ENCODE results near the gene ADAMTS2.

Gene ADAMTS2

DNA sequence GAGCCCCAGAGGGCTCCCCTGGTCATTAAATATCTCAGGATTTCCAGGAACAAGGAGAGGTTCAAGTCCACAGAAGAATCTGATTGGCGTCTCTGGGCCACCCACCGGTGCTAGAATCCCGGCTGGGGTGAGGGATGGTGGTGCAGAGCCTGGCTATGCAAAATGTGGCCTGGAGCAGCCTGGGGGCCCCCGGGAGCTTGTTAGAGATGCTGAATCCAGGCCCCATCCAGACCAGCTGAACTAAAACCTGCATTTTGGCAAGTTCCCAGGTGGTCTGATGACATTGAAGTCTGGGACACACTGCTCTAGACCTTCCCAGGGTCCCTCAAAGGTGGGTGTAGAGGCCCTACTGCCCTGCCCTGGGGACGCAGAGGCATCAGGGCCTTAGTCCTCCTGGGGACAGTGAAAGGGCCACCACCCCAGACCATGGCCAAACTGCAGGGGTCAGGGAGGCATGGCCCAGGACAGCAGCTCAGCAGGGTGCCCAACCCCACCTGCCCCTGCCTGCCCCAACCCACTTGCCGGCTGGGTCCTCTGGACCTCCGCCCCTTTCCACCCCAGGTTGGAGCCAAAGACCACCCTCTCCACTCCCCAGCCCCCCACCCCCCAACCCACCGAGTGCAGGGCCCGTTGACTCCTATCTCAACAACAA is 34.7 kb downstream of the ADAMTS2 start:
- DNase-seq, result no peak

DNA sequence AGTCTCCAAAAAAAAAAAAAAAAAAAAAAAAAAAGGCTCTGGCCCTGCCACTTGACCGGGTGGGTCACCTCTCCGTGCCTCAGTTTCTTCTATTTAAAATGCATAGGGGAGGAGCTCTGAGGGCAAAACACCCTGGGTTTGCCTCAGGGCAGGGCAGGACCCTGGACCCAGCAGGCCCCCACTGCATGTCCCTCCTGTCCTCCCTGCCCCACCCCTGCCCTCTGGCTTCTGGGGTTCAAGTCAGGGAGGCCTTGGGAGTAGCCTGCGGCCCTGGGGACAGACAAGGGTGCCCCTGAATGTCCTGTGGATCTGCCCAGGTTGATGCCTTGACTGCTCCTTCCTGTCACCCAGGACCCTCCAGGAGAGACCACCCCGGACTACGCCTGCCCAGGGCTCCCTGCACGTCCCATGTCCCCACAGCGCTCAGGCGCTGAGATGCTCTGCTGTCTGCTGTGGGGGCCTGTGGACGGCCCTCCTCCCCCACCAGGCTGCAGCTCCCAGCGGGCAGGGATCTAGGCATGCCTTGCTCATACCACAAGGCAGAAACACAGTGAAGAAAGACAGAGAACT is 35.4 kb downstream of the ADAMTS2 start:
- DNase-seq, result no peak

DNA sequence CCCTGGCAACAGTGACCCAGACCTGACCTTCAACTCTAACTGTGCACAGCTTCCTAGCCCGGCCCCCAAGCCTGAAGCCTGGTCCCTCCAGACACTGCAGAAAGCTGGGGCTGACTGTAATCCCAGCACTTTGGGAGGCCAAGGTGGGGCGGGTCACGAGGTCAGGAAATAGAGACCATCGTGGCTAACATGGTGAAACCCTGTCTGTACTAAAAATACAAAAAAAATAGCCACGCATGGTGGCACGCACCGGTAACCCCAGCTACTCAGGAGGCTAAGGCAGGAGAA is 35.9 kb downstream of the ADAMTS2 start:
- no peak for DNase-seq

DNA sequence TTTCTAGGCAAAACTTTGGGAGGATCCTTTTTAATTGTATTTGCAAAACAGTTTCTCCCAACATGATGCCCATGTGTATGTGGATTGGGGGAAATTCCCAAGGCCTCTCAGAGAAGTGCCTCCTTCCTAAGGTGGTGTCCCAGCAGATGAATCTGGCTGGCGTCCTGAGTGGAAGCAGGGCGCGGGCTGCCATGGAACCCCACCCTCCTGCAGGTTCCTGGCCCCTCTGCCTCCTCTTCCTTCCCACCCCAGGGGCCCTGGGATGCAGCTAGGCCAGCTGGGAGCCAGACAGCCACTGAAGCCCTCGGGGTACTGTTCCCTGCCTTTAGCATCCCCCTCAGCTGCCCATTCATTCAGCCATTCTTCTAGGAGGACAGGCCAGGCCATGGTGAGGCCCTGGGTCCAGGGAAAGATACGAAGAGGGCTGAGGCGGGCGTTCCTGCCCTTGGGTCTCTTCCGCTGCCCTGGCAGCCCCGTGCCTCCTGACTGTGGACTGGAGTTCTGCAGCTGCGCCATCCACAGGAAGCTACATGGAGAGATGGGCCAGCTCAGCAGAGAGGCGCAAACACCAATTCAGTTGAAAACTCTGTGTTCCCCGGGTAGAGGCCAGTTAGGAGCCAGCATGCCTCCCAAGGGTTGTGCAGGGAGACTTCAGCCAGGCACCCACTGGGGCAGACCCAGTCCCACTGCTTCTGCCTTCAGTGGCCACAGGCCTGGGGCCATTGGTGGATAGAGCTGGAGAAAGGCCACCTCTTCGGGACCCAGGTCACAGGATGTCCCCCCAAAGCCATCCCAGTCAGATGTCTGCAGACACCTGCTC is 36.5 kb downstream of the ADAMTS2 start:
- no peak for DNase-seq

DNA sequence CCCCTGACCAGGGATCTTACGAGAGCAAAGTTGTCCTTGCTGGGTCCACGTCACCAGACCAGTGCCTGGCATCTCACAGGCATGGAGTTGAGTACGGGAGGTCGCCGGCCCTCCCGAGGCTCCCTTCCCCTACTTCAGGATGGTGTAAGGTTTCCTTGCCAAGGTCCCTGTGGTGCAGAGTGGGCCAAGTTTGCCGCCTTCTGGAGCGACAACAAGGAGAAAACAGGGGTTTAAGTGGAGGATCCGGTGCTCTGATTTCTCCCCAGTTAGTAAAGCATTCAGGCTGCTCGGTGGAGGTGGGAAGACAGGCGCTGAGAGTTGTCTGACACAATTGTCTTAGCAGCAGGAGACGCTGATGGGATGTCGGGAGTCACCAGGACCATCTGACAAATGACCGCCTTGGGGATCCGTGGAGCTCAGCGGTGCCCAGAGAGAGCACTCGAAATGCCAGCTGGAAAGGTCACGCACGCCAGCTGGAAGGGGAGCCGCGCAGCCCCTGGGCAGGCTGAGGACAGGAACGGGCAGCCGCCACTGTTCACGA is 37.3 kb downstream of the ADAMTS2 start:
- no peak for DNase-seq

DNA sequence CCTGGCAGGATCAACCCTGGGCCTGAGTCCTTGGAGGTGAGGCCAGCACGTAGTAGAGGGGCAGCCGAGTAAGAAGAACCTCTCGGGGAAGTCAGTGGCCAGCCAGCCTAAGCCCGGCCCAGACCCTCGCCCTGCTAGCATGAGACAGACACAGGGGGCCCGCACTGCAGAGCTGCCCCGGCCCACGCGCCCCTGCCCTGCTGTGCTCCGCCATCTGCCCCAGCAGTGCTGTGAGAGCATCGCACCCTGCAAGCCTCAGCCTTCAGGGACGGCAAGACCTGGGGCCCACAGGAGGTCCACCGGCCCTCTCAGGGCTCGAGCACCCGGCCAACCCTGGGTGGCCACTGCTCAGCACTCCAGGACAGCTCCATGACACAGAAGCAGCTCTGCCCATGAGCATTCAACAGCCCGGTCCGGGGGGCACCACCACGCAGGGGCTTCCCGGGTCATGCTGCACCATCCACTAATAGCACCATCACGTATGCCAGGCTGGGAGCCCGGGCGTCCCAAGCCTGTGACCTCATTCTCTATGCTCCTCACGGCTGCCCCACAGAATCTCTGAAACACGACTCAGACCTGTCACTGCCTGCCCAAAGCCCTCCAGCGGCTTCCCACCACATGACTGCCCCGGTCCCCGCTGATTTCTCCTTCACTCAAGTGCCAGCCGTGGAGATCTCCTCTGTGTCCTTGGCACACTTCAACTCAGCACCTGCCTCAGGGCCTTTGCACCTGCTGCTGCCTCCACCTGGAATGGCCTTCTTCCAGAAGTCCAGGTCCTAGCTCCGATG is 38.1 kb downstream of the ADAMTS2 start:
- no peak for DNase-seq

DNA sequence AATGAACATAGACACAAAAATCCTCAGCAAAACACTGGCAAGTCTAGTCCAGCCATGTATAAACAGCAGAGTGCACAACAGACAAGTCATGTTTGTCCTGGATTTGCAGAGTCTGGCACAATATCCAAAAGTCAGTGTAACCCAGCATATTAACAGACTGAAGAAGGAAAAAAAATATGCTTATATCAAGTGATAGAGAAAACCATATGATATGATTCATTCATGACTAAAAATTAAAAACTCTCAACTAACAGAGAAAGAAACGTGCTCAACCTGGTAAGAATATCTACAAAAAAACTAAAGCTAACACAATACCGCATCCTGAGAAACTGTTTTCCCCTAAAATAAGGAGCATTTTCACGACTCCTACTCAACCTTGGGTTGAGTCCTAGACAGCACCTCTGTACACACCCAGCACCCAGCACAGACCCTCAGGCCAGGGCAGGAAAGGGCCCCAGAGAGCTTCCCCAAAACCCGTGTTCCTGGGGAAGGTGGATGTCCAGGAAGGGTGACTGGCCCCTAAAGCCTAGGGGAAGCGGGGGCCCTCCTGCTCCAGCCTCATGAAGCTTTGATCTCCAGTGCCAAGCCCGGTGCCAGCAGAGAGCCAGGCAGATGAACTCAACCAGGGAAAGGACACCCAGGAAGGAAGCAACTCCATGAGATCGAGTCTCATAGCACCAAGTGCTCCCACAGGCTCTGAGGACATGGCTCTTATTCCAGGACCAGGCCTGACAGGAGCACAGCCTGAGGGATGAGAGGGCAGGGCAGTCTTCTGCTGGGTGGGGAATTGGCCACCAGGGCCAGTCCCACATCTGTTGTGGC is 38.9 kb downstream of the ADAMTS2 start:
- DNase-seq, result no peak

DNA sequence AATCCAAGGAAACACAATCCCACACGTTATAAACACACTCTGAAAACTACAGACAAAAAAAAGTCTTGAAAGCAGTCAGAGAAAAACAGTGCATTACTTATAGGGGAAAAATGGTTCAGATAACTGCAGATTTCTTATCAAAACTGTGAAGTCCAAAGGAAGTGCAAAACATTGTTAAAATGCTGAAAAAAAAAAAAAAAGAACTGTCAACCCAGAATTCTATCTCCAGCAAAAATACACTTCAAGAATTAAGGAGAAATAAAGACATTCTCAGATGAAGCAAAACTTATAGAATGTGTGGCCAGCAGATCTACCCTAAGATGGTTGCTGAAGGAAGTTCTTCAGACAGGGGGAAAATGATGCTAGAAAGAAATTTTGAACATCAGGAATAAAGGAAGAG is 40.4 kb downstream of the ADAMTS2 start:
- DNase-seq, result no peak

DNA sequence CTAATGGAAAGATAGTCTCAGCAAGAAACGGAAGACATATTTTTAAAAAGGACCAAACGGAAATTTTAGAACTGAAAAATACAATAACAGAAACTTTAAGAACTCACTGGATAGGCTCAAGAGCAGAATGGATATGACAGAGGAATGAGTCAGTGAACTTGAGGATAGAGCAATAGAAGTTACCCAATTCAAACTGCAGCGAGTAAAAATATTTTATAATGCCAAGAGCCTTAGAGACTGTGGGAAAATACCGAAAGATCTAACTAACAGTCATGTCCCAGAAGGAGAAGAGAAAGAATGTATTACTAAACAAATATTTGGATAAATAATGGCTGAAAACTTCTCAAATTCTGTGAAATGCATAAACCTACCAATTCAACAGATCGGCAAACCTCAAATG is 40.8 kb downstream of the ADAMTS2 start:
- DNase-seq, result no peak

DNA sequence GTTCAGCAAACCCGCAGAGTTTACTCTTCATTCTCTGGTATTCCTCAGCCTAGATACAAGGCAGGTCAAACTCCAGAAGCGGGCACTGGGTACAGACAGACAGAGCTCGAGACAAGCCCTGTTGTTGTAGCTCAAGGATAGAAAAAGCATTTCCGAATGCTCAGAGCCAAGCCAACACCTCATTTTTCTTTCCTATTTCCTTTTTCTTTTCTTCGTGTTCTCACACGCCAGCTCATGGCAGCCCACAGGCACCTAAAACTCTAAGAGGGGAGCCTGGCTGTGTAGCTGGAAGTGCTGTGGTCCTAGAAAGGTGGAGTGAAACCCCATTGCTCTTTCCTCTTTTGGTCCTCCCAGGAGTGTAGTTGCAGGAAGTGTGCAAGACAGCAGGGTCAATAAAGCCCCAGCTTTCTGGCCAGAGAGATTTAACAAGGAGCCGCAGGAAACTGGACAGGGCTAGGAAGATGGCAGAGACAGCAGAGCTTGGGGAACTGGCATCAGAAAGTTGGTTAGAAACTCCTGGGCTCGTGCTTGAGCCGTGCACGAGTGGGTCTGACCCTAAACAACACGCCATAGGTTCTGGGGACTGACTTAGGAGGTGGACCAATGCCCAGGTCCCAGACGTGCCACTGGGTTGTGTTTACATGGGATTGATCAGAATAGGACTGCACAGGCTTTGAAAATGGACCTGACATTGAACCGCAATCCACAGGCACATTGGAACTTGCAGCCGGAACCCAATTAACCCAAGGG is 41.6 kb downstream of the ADAMTS2 start:
- no peak for DNase-seq

DNA sequence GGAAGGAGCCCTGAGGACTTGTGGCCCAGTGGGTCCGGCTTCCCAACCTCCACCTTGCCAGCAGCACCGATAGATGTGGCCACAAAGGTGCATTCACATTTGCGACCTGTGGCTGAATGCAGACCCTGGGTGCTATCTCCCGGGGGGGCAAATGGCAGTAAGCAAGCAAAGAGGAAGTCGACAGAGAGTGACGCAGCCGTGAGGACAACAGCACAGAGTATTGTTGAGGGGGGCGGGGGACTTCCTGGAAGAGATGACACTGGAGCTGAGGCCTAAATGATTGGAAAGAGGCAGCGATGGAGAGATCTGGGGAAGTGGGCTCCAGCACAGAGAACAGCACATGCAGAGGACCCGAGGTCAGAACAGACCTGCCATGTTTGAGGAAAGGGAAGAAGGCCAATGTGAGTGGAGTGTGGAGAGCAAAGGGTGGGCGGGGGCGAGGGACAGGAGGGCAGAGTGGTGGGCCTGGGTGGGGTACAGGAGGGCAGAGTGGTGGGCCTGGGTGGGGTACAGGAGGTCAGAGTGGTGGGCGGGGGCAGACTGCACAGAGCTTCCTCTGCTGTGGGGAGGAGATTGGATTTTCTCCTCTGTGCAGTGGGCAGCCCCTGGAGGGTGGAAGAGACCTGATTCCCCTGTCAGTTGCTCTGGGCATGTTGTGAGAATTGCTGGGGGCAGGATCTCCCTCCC is 42.6 kb downstream of the ADAMTS2 start:
- no peak for DNase-seq

DNA sequence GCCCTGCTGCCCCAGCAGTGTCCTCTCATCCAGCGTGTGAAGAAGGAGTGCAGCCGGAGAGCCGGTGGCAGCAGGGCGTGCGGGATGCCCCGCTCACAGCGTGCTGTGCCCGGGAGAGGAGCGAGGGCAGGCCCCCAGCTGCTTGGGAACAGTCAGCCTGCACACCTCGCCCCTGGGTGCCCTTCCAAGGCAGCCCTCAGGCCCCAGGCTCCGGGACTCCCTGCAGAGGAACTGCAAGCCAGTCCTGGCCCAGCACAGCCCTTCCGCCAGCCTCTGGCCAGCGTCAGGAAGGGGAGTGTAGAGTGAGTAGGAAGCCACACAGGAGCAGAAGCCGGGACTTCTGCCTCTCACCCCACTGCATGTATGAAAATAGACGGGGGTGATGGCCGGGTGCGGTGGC is 43.5 kb downstream of the ADAMTS2 start:
- DNase-seq, result no peak

DNA sequence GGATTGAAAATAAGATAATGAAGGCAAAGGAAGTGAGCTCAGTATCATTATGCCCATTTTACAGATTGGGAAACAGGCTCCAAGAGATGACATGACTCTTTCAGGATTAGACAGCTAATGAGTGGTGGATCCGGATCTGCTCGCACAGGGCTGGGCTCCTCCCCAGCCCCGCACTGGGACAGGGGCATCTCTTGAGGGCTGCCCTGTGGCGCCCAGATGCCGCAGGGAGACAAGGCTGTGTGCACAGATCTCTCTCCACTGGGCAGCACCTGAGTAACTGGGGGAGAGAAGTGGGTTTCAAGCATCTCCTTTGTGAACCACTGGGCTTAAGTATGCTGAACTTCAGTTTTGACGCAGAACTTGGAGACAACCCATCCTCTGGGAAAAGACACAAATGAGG is 43.9 kb downstream of the ADAMTS2 start:
- DNase-seq, result no peak

DNA sequence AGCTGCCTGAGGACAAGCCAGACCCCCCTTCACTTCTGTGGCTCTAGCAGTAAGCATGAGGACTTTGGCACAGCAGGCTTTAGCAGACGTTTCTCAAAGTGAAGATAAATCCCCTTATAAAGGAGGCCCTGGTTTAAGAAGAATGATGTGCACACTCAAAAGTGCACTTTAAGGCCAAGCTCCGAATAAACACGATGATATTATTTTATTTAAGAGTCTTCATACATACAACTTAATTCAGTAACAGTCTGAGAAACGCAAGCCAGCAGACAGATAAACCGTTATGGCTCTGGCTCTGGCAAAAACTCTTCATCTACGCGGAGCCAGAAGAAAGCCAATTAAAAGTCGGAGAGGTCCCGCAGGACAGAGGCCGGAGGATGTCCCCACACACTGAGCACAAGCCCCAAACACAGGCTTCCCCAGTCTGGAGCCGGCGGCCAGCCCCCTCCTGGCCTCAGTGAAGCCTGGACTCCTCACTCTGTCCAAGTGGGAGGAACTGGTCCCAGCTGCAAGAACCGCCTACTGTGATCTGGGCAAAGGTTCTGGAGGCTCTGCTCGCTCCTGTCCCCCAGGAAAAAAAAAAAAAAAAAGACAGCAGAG is 44.6 kb downstream of the ADAMTS2 start:
- DNase-seq, result no peak

DNA sequence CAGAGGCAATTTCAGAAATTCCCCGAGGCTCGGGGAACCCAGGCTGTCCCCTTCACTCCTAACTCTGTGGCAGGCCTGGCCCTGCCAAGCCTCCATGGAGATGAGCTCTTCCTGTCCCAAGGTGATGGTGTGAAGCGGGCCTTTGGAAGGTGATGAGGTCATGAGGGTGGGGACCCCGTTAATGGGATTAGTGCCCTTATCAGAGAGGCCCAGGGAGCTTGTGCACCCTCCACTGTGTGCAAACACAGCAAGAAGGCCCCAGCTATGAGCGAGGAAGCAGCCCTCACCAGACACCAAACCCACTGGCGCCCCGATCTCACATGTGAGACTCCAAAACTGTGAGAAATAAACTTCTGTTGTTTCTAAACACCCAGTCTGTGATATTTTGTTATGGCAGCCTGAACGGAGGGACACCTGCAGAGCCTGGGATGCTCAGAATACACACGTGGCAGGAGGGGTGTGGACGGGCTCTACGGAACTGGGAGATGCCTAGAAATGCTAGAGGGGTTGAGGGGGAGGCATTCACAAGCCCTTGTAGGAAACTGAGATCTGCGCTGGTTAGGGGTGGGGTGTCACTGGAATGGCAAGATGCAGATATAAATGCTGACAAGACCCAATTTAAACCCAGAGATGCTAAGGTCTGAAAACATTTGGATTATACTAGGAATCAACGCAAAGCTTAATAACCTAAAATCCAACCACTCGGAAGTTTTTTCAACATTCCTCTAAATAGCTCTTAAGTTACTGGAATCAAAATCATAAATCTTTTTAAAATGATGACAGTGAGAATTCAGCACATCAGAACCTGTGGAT is 46.9 kb downstream of the ADAMTS2 start:
- DNase-seq, result no peak

DNA sequence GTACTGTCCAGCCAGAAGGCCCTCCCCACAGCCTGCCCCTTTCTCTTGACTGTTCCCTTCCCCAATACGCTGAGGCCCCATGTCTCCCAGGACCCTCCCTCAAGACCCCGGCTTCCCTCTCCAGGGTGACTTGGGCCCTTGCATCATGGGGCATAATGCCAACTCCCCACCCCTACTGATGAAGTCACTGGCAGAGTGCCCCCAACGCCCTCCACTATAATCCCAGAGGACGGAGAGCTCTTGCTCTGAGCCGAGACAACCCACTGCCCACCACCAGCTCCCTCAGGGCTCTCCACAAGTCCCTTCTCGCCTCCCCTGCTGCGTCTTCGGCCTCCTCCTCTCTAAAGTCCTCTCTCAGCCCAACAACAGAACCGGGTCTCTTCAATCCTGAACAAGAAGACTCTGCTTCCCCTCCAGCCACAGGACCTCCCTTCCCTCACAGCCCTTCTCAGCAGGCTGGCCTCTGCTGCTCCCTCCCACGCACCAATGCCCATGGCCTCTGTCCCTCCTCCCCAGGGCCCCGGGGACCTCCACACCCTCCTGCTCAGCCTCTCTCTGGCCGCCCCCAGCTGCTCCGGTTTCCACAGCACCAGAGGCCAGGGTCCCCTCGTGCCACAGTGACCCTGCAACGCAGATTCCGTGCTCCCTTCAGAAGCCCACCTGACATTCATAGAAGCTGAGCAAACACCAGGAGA is 47.6 kb downstream of the ADAMTS2 start:
- DNase-seq, result no peak

DNA sequence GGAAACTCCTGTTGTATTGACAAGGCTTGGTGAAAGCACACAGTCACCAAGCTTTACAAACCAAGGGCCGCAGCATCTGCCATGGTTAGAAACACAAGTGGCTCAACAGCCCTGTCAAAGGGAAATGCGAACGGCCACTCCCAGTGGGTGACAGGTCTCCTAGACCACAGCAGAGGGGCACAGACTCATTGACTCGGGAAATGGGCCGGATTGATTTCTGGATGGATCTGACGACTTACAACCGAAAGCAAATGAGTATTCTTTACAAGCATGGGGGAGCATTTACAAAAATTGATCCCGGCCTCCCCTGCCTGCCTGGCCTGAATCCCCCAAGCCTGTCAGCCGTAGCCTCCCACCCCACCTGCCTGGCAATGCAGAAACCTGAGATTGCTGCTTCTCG is 48.2 kb downstream of the ADAMTS2 start:
- no peak for DNase-seq

DNA sequence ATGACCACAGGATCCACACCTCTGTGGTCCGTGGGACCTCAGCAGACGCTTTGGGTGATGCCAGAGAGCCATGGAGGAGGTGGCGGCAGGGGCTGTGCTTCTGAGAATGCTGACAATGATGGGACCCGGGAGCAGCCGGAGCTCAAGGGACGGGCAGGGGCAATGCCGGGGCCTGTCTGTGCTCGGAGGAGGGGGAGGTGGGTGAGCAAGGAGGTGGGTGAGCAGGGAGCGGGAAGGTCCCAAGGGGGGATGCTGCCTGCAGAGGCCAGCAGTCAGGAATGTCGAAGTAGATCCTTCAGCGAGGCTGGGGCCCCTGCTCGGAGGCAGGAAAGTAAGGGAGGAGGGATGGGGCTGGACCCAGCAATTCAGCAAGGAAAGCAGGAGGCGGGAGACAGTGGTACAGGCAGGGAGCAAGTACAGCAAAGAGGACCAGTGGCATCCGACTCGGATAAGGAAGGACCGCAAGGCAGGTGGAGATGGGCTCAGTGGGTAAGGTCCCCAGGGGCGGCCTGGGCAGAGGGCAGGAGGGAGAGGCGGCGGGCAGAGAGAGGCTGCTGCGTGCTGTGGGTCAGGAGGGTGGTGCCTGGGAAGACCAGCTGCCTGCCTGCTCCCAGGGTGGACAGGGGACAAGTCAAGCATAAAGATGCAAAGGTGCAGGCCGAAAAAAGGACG is 49.0 kb downstream of the ADAMTS2 start:
- no peak for DNase-seq

DNA sequence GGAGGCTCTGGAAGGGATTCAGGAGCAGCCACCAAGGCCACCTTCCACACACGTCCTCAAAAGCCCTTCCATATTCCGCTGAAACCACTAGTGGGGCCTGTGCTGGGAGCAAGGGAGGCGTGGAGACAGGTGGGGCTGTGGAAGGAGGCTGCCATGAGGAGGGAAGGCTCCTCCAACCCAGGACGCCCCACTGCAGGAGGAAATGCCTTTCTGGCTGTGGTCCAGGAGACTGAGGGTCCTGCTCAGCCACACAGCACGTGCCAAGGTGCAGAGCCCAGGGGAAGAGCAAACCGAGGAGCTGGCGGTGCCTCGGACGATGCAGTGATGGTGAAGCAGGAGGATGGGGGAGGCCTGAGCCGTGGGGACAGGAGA is 49.5 kb downstream of the ADAMTS2 start:
- no peak for DNase-seq

Measured in COR-L47 (cell line).